H9 (cell line): ENCODE results near the gene DPYD. TPM values are rescaled to one million over a fixed set of nuclear protein-coding genes. Genes with fewer than 3 reads are reported as not detected.

Experiments used
- DNase-seq: peaks from one replicate; pipeline ENCODE4 v3.0.0-alpha.2; 2017
- H2AFZ ChIP-seq: one replicate; pipeline ENCODE4 v1.6.1; 2013; ENCODE audit warnings: mild to moderate bottlenecking, low read length, control low read depth, moderate library complexity
- H2AK5ac ChIP-seq: 2 replicates; pipeline ENCODE4 v1.6.1; 2013; ENCODE audit warnings: low read length, control low read depth, mixed read lengths; ENCODE audit not compliant: insufficient read length
- H2BK120ac ChIP-seq: one replicate; pipeline ENCODE4 v1.6.1; 2013; ENCODE audit warnings: low read depth, mild to moderate bottlenecking, low read length, control low read depth, inconsistent platforms; ENCODE audit not compliant: poor library complexity, severe bottlenecking
- H2BK12ac ChIP-seq: 2 replicates; pipeline ENCODE4 v1.6.1; 2013; ENCODE audit warnings: low read length, control low read depth, mixed read lengths, low read depth; ENCODE audit not compliant: insufficient read length
- H2BK15ac ChIP-seq: 2 replicates; pipeline ENCODE4 v1.6.1; 2013; ENCODE audit warnings: low read depth, low read length, control low read depth
- H2BK20ac ChIP-seq: one replicate; pipeline ENCODE4 v1.6.1; 2013; ENCODE audit warnings: low read depth, mild to moderate bottlenecking, low read length, control low read depth, inconsistent platforms; ENCODE audit not compliant: poor library complexity, severe bottlenecking
- H2BK5ac ChIP-seq: 2 replicates; pipeline ENCODE4 v1.6.1; 2013; ENCODE audit warnings: low read length, control low read depth, mixed read lengths; ENCODE audit not compliant: insufficient read length
- H3K14ac ChIP-seq: 2 replicates; pipeline ENCODE4 v1.6.1; 2013; ENCODE audit warnings: low read length, control low read depth; ENCODE audit not compliant: insufficient read depth
- H3K18ac ChIP-seq: 2 replicates; pipeline ENCODE4 v1.6.1; 2013; ENCODE audit warnings: low read depth, mild to moderate bottlenecking, mixed read lengths, low read length, control low read depth; ENCODE audit not compliant: insufficient read length
- H3K23ac ChIP-seq: 2 replicates; pipeline ENCODE4 v1.6.1; 2013; ENCODE audit warnings: low read length, control low read depth, mixed read lengths, low read depth; ENCODE audit not compliant: insufficient read length
- H3K23me2 ChIP-seq: 2 replicates; pipeline ENCODE4 v1.6.1; 2013; ENCODE audit warnings: low read depth, mild to moderate bottlenecking, mixed read lengths, low read length, control low read depth; ENCODE audit not compliant: insufficient read length, poor library complexity, severe bottlenecking
- H3K27ac ChIP-seq: 2 replicates; pipeline ENCODE4 v1.5.1; 2013; ENCODE audit warnings: low read length, control low read depth, mixed read lengths, low read depth; ENCODE audit not compliant: insufficient read length
- H3K27me3 ChIP-seq: 2 replicates; pipeline ENCODE4 v1.6.1; 2013; ENCODE audit warnings: low read length, control low read depth, inconsistent platforms; ENCODE audit not compliant: insufficient read depth
- H3K4ac ChIP-seq: 2 replicates; pipeline ENCODE4 v1.6.1; 2013; ENCODE audit warnings: low read depth, mild to moderate bottlenecking, control low read depth, inconsistent platforms, low read length, moderate library complexity
- H3K4me1 ChIP-seq: 2 replicates; pipeline ENCODE4 v1.6.1; 2013; ENCODE audit warnings: low read length, control low read depth, inconsistent platforms; ENCODE audit not compliant: insufficient read depth
- H3K4me2 ChIP-seq: 2 replicates; pipeline ENCODE4 v1.6.1; 2013; ENCODE audit warnings: low read length, control low read depth, mixed read lengths; ENCODE audit not compliant: insufficient read length, insufficient read depth
- H3K56ac ChIP-seq: 2 replicates; pipeline ENCODE4 v1.6.1; 2013; ENCODE audit warnings: low read depth, mild to moderate bottlenecking, mixed read lengths, low read length, control low read depth; ENCODE audit not compliant: insufficient read length
- H3K79me1 ChIP-seq: 2 replicates; pipeline ENCODE4 v1.6.1; 2013; ENCODE audit warnings: low read depth, mild to moderate bottlenecking, moderate library complexity, low read length, control low read depth, inconsistent platforms; ENCODE audit not compliant: insufficient read depth, poor library complexity, severe bottlenecking
- H3K79me2 ChIP-seq: 2 replicates; pipeline ENCODE4 v1.6.1; 2013; ENCODE audit warnings: low read length, control low read depth, inconsistent platforms; ENCODE audit not compliant: insufficient read depth
- H3K9ac ChIP-seq: 2 replicates; pipeline ENCODE4 v1.6.1; 2013; ENCODE audit warnings: low read length, control low read depth, mixed read lengths; ENCODE audit not compliant: insufficient read length; ENCODE audit errors: extremely low read depth
- H3K9me3 ChIP-seq: one replicate; pipeline ENCODE4 v1.6.1; 2013; ENCODE audit warnings: low read depth, low read length, inconsistent platforms; ENCODE audit not compliant: control insufficient read depth
- H3T11ph ChIP-seq: one replicate; pipeline ENCODE4 v1.6.1; 2013; ENCODE audit warnings: mild to moderate bottlenecking, low read length, control low read depth, inconsistent platforms
- H4K20me1 ChIP-seq: one replicate; pipeline ENCODE4 v1.6.1; 2013; ENCODE audit not compliant: control insufficient read depth, insufficient read length, insufficient read depth
- H4K5ac ChIP-seq: 2 replicates; pipeline ENCODE4 v1.6.1; 2013; ENCODE audit warnings: low read depth, mild to moderate bottlenecking, mixed read lengths, low read length, control low read depth; ENCODE audit not compliant: insufficient read length
- H4K8ac ChIP-seq: replicated peaks from 2 replicates; pipeline ENCODE4 v1.6.1; 2013; ENCODE audit warnings: low read length, control low read depth, mixed read lengths, low read depth; ENCODE audit not compliant: insufficient read length
- H4K91ac ChIP-seq: 2 replicates; pipeline ENCODE4 v1.6.1; 2013; ENCODE audit warnings: low read depth, mild to moderate bottlenecking, moderate library complexity, mixed read lengths, low read length, control low read depth; ENCODE audit not compliant: insufficient read length
- H3K27ac Mint-ChIP-seq, 3 experiments: 2 replicates in 2 of 3; 3 replicates in 1 of 3; pipeline ENCODE4 v1.8.0; 2020 to 2021; ENCODE audit warnings: mixed read lengths in 3 of 3, mild to moderate bottlenecking in 1 of 3, moderate library complexity in 1 of 3
- H3K27me3 Mint-ChIP-seq: 2 replicates; pipeline ENCODE4 v1.8.0; 2021; ENCODE audit warnings: low read depth, mild to moderate bottlenecking, moderate library complexity, mixed read lengths
- H3K36me3 Mint-ChIP-seq, 3 experiments: 2 replicates in 2 of 3; 3 replicates in 1 of 3; pipeline ENCODE4 v1.8.0; 2020 to 2021; ENCODE audit warnings: low read depth in 3 of 3, mixed read lengths in 3 of 3; ENCODE audit not compliant: insufficient read depth in 1 of 3
- H3K4me1 Mint-ChIP-seq, 2 experiments: 2 replicates each; pipeline ENCODE4 v1.8.0; 2020; ENCODE audit warnings: mixed read lengths in 2 of 2
- H3K4me3 Mint-ChIP-seq, 2 experiments: 2 replicates in 1 of 2; 3 replicates in 1 of 2; pipeline ENCODE4 v1.8.0; 2020 to 2021; ENCODE audit warnings: mild to moderate bottlenecking in 2 of 2, mixed read lengths in 2 of 2, moderate library complexity in 1 of 2
- H3K9me3 Mint-ChIP-seq, 2 experiments: 2 replicates in 1 of 2; 3 replicates in 1 of 2; pipeline ENCODE4 v1.8.0; 2020; ENCODE audit warnings: mild to moderate bottlenecking in 2 of 2, mixed read lengths in 2 of 2, moderate library complexity in 1 of 2
- WGBS: extraction: QIAGEN DNeasy Blood & Tissue Kit; methylation state at CpG from one replicate; pipeline ENCODE4 v1.1.7; 2013; ENCODE audit warnings: missing lambda C conversion rate, low lambda C conversion rate, mixed read lengths; ENCODE audit not compliant: insufficient read length; ENCODE audit errors: extremely low coverage; 5-methylcytosine and 5-hydroxymethylcytosine counted together
- total RNA-seq: library from RNA; stranded (reverse); gene quantifications from 2 replicates; pipeline ENCODE4 v1.2.1, GENCODE V29; 2021
- TF ChIP-seq, protein P1 (sequence below): fragments of 200-600 bp; sonication (generic); conservative IDR thresholded peaks from 3 replicates; pipeline ENCODE4 v1.8.0; 2021; ENCODE audit warnings: antibody characterized with exemption, mild to moderate bottlenecking

DPYD gene
- total RNA-seq, 1 experiment from 2014 or later: 0.37 TPM

DNA sequence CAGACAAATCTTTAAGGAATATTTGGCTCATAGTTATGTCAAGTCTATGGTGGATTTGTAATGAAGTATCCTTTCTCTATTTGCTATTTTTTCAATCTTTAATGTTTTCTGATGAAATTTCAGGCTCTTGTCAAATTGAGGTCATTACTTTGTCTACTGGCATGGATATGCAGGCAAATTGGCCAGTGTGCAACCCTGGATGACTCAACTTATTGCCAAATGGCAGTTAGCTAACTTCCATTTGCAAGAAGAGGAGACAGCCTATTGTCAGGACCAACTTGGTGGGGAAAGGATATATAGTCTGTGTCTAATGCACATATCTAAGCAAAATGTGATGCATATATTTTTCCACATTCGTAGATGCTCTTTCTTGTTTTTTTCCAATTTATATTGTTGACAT, 668.8 kb downstream of the DPYD start:
- Histone ChIP-seq H3K27ac (no peak overlapping the region), H3K14ac (no peak overlapping the region), H2AFZ (no peak overlapping the region), H3K27me3 (no peaks in the 10 kb centered on the region), H4K91ac (no peak overlapping the region), H3K79me1 (no peaks in the 10 kb centered on the region), H3K4me2 (no peak overlapping the region), H2BK120ac (no peak overlapping the region), H3T11ph (no peak overlapping the region), H4K20me1 (no peaks in the 10 kb centered on the region), H3K9ac (no peak overlapping the region), H3K4ac (no peak overlapping the region), H4K8ac (no peak overlapping the region), H2BK12ac (no peak overlapping the region), H3K79me2 (no peaks in the 10 kb centered on the region), H2BK15ac (no peak overlapping the region), H3K23me2 (no peaks in the 10 kb centered on the region), H3K4me1 (no peaks in the 10 kb centered on the region), H3K9me3 (no peaks in the 10 kb centered on the region), H3K56ac (no peak overlapping the region), H3K18ac (no peak overlapping the region), H2BK5ac (no peak overlapping the region), H2AK5ac (no peak overlapping the region), H2BK20ac (no peak overlapping the region), H4K5ac (no peak overlapping the region), H3K23ac (no peak overlapping the region)
- WGBS: no CpG with 5 or more reads among the region's 1 CpG
- H3K9me3 Mint-ChIP-seq: peaks cover 4 to 7% of the 10 kb centered on the region in 2 experiments; a peak in 3 of 5 replicates
- TF ChIP-seq, protein P1, sequence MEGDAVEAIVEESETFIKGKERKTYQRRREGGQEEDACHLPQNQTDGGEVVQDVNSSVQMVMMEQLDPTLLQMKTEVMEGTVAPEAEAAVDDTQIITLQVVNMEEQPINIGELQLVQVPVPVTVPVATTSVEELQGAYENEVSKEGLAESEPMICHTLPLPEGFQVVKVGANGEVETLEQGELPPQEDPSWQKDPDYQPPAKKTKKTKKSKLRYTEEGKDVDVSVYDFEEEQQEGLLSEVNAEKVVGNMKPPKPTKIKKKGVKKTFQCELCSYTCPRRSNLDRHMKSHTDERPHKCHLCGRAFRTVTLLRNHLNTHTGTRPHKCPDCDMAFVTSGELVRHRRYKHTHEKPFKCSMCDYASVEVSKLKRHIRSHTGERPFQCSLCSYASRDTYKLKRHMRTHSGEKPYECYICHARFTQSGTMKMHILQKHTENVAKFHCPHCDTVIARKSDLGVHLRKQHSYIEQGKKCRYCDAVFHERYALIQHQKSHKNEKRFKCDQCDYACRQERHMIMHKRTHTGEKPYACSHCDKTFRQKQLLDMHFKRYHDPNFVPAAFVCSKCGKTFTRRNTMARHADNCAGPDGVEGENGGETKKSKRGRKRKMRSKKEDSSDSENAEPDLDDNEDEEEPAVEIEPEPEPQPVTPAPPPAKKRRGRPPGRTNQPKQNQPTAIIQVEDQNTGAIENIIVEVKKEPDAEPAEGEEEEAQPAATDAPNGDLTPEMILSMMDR: no peak
- H3K27ac Mint-ChIP-seq: no peak overlapping the region
- H3K4me1 Mint-ChIP-seq: no peaks in the 10 kb centered on the region
- peaks cover 0 to 4% (median 3%) of the 10 kb centered on the region in 3 experiments; a peak in 2 of 7 replicates for H3K36me3 Mint-ChIP-seq
- no peak overlapping the region for H3K4me3 Mint-ChIP-seq
- no peaks in the 10 kb centered on the region for H3K27me3 Mint-ChIP-seq
- DNase-seq: no peak
